IMR-90 (cell line): ENCODE measurements around the gene CDS2.

ENCODE experiments used
- CEBPB ChIP-seq: IDR thresholded peaks from 2 replicates; pipeline ENCODE4 v1.6.1; 2012; ENCODE audit warnings: low read depth, low read length, improper control_type of control experiment
- CHD1 ChIP-seq: IDR thresholded peaks from 2 replicates; pipeline ENCODE4 v1.6.1; 2012; ENCODE audit warnings: low read depth, low read length, improper control_type of control experiment
- CTCF ChIP-seq: conservative IDR thresholded peaks from 2 replicates; pipeline ENCODE4 v1.5.1; 2012; ENCODE audit warnings: mild to moderate bottlenecking, low read depth, low read length, improper control_type of control experiment
- ELK1 ChIP-seq: fragments of 150-350 bp; IDR thresholded peaks from 2 replicates; pipeline ENCODE4 v1.6.1; 2016; ENCODE audit warnings: low read depth, mild to moderate bottlenecking, low read length, moderate library complexity, borderline replicate concordance
- FOS ChIP-seq: fragments of 150-350 bp; IDR thresholded peaks from 2 replicates; pipeline ENCODE4 v1.6.1; 2016; ENCODE audit warnings: low read depth, low read length
- MAFK ChIP-seq: IDR thresholded peaks from 2 replicates; pipeline ENCODE4 v1.6.1; 2012; ENCODE audit warnings: low read depth, low read length, improper control_type of control experiment
- MAZ ChIP-seq: IDR thresholded peaks from 2 replicates; pipeline ENCODE4 v1.6.1; 2012; ENCODE audit warnings: low read depth, mild to moderate bottlenecking, low read length, improper control_type of control experiment, moderate library complexity, borderline replicate concordance
- MXI1 ChIP-seq: IDR thresholded peaks from 2 replicates; pipeline ENCODE4 v1.6.1; 2012; ENCODE audit warnings: low read depth, mild to moderate bottlenecking, low read length, moderate library complexity, borderline replicate concordance
- POLR2A ChIP-seq: IDR thresholded peaks from 2 replicates; pipeline ENCODE4 v1.6.1; 2012; ENCODE audit warnings: mild to moderate bottlenecking, low read depth, low read length
- RAD21 ChIP-seq: IDR thresholded peaks from 2 replicates; pipeline ENCODE4 v1.6.1; 2012; ENCODE audit warnings: low read length, improper control_type of control experiment
- RCOR1 ChIP-seq: IDR thresholded peaks from 2 replicates; pipeline ENCODE4 v1.6.1; 2012; ENCODE audit warnings: mild to moderate bottlenecking, low read length, improper control_type of control experiment; ENCODE audit not compliant: insufficient replicate concordance
- RFX5 ChIP-seq: IDR thresholded peaks from 2 replicates; pipeline ENCODE4 v1.8.0; 2012; ENCODE audit warnings: low read depth, mild to moderate bottlenecking, low read length, moderate library complexity
- SMC3 ChIP-seq: fragments of 150-350 bp; IDR thresholded peaks from 2 replicates; pipeline ENCODE4 v1.6.1; 2016; ENCODE audit warnings: low read depth, mild to moderate bottlenecking, antibody characterized with exemption, low read length, moderate library complexity
- USF2 ChIP-seq: fragments of 150-350 bp; IDR thresholded peaks from 2 replicates; pipeline ENCODE4 v1.6.1; 2017; ENCODE audit warnings: mild to moderate bottlenecking, antibody characterized with exemption, low read length, low read depth

GRCh38 chr20:5212907-5213487 lies 86.2 kb downstream of the CDS2 start:
- TF ChIP-seq CTCF (no peak), USF2 (no peak), FOS (no peak), MXI1 (no peak), POLR2A (no peak), CEBPB (no peak), CHD1 (no peak), RCOR1 (no peak), RAD21 (no peak), SMC3 (no peak), MAFK (no peak), MAZ (no peak), RFX5 (no peak), ELK1 (no peak)
